Measurements from ENCODE around the gene ANKRD66.

DNA sequence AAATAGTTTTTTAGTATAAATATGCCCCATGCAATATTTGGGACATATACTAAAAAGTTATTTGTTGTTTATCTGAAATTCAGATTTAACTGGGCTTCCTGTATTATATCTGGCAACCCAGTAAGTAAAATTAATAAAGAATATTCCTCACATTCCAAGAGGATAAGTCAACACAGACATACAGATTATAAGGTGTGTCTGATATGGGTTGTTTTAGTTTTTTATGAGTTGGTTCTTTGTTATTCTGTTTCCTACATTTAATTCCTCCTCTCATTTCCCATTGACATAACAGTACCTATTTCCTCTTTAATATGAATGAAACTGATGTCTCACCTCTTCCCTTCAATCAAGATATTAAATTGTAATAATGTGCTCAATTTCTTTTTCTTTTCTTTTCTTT, 9.8 kb upstream of the ANKRD66 start:
- TF ChIP-seq, protein P1, sequence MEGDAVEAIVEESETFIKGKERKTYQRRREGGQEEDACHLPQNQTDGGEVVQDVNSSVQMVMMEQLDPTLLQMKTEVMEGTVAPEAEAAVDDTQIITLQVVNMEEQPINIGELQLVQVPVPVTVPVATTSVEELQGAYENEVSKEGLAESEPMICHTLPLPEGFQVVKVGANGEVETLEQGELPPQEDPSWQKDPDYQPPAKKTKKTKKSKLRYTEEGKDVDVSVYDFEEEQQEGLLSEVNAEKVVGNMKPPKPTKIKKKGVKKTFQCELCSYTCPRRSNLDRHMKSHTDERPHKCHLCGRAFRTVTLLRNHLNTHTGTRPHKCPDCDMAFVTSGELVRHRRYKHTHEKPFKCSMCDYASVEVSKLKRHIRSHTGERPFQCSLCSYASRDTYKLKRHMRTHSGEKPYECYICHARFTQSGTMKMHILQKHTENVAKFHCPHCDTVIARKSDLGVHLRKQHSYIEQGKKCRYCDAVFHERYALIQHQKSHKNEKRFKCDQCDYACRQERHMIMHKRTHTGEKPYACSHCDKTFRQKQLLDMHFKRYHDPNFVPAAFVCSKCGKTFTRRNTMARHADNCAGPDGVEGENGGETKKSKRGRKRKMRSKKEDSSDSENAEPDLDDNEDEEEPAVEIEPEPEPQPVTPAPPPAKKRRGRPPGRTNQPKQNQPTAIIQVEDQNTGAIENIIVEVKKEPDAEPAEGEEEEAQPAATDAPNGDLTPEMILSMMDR (conservative IDR thresholded peaks at IDR 0.05): no peak
- TF ChIP-seq ZFX (IDR thresholded peaks at IDR 0.05): no peak

All from C4-2B (cell line).